GM12878 (cell line): ENCODE results near the gene TBC1D5. TPM values are rescaled to one million over a fixed set of nuclear protein-coding genes. Genes with fewer than 3 reads are reported as not detected.
A peak's percentile ranks its signal among the peaks of the same experiment; 100 is the strongest.

Experiments used
- ATF3 ChIP-seq: IDR thresholded peaks from 2 replicates; pipeline ENCODE4 v1.6.1; 2011; ENCODE audit warnings: low read depth, mild to moderate bottlenecking, low read length, moderate library complexity, borderline replicate concordance; ENCODE audit errors: extremely low read depth
- CBX5 ChIP-seq: sonication (generic); IDR thresholded peaks from 2 replicates; pipeline ENCODE4 v1.6.1; 2016; ENCODE audit warnings: low read depth, moderate library complexity, mild to moderate bottlenecking, inconsistent platforms
- MLLT1 ChIP-seq: fragments of 450-650 bp; IDR thresholded peaks from 2 replicates; pipeline ENCODE4 v1.6.1; 2016; ENCODE audit warnings: mild to moderate bottlenecking
- MYC ChIP-seq: IDR thresholded peaks from 2 replicates; pipeline ENCODE4 v1.6.1; 2011; ENCODE audit warnings: mild to moderate bottlenecking, low read length, moderate library complexity, inconsistent platforms; ENCODE audit not compliant: insufficient read depth, insufficient replicate concordance, insufficient read length, severe bottlenecking
- POU2F2 ChIP-seq: IDR thresholded peaks from 3 replicates; pipeline ENCODE4 v1.6.1; 2011; ENCODE audit warnings: low read depth, mild to moderate bottlenecking, low read length, borderline replicate concordance
- PRDM15 ChIP-seq: fragments of 450-650 bp; formaldehyde crosslinking; IDR thresholded peaks from 2 replicates; pipeline ENCODE4 v1.4.0; 2020; ENCODE audit warnings: mild to moderate bottlenecking, moderate library complexity
- RAD21 ChIP-seq: IDR thresholded peaks from 2 replicates; pipeline ENCODE4 v1.6.1; 2011; ENCODE audit warnings: mild to moderate bottlenecking, low read depth, low read length, moderate library complexity; ENCODE audit not compliant: insufficient read depth
- RCOR1 ChIP-seq: conservative IDR thresholded peaks from 2 replicates; pipeline ENCODE4 v1.6.1; 2012; ENCODE audit warnings: low read depth, low read length, improper control_type of control experiment
- SKIL ChIP-seq: fragments of 450-650 bp; IDR thresholded peaks from 2 replicates; pipeline ENCODE4 v1.6.1; 2017; ENCODE audit warnings: mild to moderate bottlenecking, low read depth, inconsistent platforms; ENCODE audit not compliant: poor library complexity, severe bottlenecking
- SREBF1 ChIP-seq: IDR thresholded peaks from 2 replicates; pipeline ENCODE4 v1.6.1; 2012; ENCODE audit warnings: mild to moderate bottlenecking, low read length
- SUZ12 ChIP-seq: fragments of 200-600 bp; sonication (generic); IDR thresholded peaks from one replicate; pipeline ENCODE4 v1.6.1; 2018; ENCODE audit warnings: antibody characterized with exemption, mild to moderate bottlenecking; ENCODE audit not compliant: unreplicated experiment
- ZBTB11 ChIP-seq: fragments of 450-650 bp; formaldehyde crosslinking; IDR thresholded peaks from 2 replicates; pipeline ENCODE4 v1.5.0; 2022; ENCODE audit warnings: mild to moderate bottlenecking, missing genetic modification characterization
- ZNF217 ChIP-seq: fragments of 450-650 bp; IDR thresholded peaks from 2 replicates; pipeline ENCODE4 v1.6.1; 2017; ENCODE audit warnings: antibody characterized with exemption, mild to moderate bottlenecking
- polyA plus RNA-seq, 11 experiments: library from polyadenylated mRNA; depleted of rRNA in 4 of 11; unstranded in 6 of 11; stranded (reverse) in 5 of 11; fragments of >200 nt; fragmentation: Nextera tagmentation in 4 of 11; fragmentation: Illumina TruSeq in 1 of 11; extraction: Ambion mirVana in 4 of 11; extraction: Trizol in 1 of 11; gene quantifications; 1 replicate in 1 of 11; 2 replicates in 10 of 11; pipeline versions ENCODE4 v1.2.1 to v1.2.3, GENCODE V29; 2011 to 2016; ENCODE audit warnings: inconsistent platforms in 2 of 11, missing spikeins in 2 of 11, low read depth in 1 of 11
- total RNA-seq, 4 experiments: library from RNA; depleted of rRNA in 3 of 4; stranded (reverse); fragments of >200 nt in 3 of 4; fragmentation: Illumina TruSeq in 1 of 4; extraction: Trizol in 1 of 4; gene quantifications; 2 replicates each; pipeline versions ENCODE4 v1.2.1 to v1.2.3, GENCODE V29; 2013 to 2021

Gene TBC1D5
- total and polyA plus RNA-seq, 10 of the 15 experiments (the other 5 are each of a cell fraction or from before 2014, with no cell fraction given), result 5.5 to 61.0 (median 43.8) TPM

- TF ChIP-seq ZBTB11 (CRISPR knock-in tag) (no peak), PRDM15 (CRISPR knock-in tag) (no peak), RCOR1 (no peak; the same call in 1 of the 2 replicates), MLLT1 (peak; percentile 19; the same call in 1 of the 2 replicates), RAD21 (no peak), SUZ12 (no peak), SKIL (peak; percentile 46), CBX5 (no peak), SREBF1 (no peak), ZNF217 (peak; percentile 93), ATF3 (no peak), POU2F2 (0 out of 3 replicates have a peak, but pooled peaks have one; percentile 38), MYC (no peak)
Observed at GRCh38 chr3:17398959-17399551, 343.4 kb downstream of the TBC1D5 start (continued).
